ENCODE data around the gene PAPPA.

Gene PAPPA

DNA sequence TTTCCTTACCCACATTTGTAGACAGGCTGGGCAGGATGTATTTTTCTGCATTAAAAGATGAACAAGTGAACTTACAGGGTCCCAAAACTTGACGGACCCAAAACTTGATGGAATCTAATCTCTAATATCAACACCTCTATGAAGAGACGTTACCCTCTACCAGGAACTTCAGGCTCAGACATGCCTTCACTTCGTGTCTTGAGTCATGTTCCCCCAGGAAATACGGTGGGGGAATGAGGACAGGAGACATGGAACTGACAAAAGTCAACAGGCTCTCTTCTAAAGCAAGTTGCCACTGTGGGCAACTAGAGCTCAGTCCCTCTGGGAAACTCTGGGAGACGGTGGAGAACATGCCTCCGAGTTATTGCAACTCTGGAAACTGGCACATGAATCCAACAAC, 196.1 kb downstream of the PAPPA start:
- DNase-seq (ENCODE audit: low spot score) = no peak

DNA sequence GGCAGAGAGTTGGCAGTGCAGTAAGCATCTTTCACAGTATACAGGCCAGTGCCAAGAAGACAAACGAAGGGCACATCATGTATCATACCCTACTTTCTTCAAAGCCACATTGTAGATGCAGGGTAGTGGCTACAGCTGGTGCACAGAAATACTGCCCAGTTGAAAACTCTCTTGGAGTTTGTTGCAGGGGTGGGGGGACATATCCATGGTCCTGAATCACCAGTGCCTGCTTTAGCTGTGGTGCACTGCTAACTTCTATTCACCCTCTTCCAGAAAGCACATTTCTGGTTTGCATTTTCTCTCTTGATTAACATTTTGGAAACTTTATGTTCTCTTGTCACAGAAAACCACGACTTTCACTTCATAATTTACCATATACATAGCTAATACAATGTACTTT, 196.6 kb downstream of the PAPPA start:
- DNase-seq (ENCODE audit: low spot score) = no peak

DNA sequence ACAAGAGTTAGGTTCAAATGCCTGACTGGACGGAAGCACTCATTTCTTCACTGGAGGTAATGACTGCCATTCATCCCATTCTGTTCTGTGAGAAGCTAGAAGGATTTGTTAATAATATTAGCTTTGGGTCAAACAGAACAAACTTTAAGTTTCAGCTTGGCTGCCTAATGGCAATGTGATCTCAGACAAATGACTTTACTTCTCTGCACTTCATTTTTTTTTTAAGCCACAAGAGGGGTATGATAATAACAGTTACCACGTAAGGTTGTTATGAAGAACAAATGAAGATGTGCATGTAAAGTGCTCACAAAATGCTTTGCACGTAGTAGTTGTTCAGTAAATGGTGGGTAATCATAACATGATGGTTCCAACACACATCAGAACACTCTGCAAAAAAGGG, 199.4 kb downstream of the PAPPA start:
- no peak for DNase-seq (ENCODE audit: low spot score)

DNA sequence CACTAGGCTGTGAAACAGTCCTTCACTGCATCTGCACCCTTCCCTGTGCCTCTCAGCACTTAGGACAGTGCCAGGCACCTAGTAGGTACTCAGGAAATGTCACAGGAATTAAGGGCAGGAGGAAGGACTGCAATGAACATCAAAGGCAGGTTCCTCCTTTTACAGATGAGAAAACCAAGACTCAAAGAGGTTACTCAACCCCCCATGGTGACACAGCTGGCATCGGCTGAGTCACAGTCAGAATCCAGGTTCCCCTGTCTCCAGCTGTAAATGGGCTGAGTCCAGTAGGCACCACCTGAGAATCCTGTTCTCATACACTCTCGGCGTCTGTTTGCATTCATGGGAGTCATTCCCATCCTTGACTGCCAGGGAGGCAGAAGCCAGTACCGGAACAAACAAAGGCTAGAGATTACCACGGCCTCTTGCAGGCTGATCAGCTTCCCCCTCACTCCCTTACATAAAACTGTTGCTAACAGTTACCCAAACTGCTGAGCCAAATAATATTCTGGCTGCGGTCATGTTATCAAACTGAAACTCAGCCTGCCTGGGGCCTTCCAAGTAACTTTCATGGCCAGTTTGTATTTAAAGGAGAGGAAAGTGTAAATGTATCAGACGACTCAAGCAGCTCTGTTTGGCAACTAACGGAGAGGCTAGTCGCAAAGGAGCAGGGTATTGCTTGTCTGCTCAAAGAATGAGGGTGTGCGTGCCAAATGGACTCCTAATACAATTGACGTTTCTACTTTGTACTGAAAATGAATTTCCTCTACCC, 201.7 kb downstream of the PAPPA start:
- DNase-seq (ENCODE audit: low spot score) = no peak

DNA sequence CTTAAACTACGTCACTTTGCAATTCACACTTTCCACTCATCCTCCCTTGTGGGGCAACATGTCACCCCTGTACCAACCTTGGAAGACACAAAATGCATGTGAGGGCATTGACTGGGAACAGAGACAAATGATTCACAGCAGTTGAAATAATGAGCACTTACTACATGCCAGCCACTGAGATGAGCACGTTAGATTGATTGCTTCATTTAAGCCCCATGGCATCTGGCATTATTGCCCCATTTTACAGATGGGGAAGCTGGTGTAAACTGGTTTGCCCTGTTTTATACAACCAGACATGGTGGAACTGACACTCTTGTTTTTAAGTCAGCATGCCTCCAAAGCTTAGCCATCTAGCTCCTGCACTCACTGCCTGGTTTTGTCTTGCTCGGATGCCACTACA, 204.7 kb downstream of the PAPPA start:
- no peak for DNase-seq (ENCODE audit: low spot score)

DNA sequence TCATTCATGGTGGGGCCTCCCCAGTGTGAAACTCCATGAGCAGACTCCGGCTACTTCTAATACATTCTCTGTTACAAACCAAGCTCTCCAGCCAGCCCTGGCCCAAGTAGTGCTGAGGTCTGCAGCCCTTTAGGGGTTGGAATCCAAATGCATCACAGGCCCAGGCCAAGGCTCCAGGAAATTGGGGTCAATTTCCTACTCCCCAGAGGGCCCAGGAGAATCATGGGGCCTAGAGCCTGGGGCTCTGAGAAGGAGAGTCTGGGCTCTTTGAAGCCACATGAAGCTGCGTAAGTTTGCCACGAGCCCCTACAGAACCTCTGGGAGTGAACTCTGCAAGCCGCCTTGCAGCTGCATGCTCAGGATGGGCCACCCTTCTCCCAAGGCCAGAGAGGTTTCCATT, 206.4 kb downstream of the PAPPA start:
- DNase-seq (ENCODE audit: low spot score) = no peak

DNA sequence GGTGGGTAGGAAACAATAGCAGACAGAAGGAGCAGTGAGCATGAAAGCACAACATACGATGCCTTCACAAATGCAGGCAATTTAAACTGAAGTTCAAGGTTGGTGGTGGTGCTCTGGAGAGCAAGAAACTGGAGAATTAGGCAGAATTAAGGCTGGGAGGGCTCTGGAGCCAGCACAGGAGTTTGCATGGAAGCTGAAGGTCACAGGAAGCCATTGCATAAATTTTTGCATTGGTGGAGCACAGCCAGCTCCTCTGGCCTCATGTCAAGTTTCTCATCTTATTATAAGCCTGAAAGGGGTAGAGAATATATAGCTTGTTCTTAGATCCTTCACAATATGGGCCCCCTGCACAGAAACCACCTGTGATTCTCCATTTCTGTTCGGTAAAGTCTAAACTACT, 207.4 kb downstream of the PAPPA start:
- no peak for DNase-seq (ENCODE audit: low spot score)

DNA sequence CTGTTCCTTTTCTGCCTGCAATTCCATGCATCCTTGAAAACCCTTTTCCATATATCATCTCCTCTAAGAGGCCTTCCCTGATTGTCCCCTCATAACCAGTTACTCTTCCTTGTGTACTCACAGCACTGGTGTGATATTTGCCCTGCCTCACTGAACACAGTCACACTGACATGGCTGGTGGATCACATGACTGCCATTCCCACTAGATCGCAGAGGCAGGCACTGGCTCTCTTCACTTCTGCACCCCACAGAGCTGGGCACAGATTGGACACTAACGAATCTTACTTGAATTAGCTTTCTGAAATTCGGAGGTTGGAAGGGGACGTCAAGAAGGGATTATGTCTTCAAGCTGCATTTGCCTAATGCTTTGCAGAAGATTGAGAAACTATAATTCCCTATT, 208.0 kb downstream of the PAPPA start:
- no peak for DNase-seq (ENCODE audit: low spot score)

DNA sequence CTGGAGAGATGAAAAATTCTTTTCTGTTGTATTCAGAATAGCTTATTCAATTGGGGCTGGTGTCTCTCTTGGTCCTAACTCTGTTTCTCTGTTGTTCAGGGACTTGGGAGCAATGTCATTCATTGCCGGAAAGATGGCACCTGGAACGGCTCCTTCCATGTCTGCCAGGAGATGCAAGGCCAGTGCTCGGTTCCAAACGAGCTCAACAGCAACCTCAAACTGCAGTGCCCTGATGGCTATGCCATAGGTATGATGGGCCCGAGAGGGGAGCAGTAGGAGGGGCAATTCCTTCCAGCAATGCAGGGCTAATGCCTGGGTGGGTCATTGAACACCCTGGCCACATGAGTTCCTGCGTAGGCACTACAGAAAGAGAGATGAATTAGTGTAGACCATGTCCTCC, 208.9 kb downstream of the PAPPA start:
- DNase-seq (ENCODE audit: low spot score) = no peak

DNA sequence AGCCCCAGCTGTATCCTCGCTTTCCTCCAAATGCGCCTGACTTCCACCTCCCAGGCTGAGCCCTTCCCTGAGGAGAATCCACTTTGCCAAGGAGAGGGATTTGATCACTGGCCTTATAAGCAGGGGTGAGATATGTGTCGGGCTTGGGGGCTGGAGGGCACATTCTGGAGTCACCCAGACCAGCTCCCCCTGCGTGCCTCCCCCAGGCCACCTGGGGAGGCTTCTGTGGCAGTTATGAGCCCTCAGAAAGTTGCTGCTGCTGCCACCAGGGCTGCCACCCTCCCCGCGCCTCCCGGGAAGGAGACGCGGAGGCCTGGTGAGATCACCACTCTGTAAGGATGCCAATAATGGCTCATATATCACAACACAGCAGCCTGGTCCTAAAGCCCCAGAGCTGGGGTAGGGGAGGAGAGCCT, 211.5 kb downstream of the PAPPA start:
- DNase-seq (ENCODE audit: low spot score) = peak; percentile 15

DNA sequence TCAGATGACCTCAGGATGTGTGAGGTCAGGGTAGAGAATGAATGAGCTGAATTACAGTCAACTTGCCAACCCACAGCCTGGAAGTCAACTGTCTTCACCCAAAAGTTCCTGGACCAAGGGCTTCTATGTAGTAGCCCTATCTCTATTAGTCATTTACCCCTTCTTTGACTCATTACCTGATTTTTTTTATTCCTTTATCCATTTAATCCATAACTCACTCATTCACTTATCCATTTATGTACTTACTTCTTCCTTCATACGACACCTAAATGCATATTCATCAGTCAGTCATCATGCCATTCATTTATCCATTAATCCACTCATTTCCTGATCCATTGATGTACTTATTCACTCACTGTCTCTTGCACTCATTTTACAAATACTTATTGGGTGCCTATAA, 212.7 kb downstream of the PAPPA start:
- no peak for DNase-seq (ENCODE audit: low spot score)

DNA sequence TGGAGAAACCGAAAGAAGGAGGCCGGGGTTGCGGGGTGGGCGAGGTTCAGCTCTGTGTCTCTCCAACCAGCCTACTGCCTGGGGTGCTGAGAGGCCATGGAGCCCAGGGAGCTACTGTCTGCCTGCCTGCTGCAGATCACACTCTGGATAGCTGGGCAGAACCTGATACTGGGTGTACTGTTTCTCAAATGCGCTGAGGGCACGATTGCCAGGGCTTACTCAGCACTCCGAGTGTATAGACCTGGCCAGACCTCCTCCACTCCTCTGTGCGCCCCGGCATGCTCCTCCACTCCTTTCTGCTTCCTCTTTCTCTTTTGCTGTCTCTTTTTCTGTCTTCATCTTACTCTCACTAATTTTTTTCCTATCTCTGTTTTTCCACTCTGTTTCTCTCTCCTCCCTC, 215.1 kb downstream of the PAPPA start:
- DNase-seq (ENCODE audit: low spot score) = no peak

DNA sequence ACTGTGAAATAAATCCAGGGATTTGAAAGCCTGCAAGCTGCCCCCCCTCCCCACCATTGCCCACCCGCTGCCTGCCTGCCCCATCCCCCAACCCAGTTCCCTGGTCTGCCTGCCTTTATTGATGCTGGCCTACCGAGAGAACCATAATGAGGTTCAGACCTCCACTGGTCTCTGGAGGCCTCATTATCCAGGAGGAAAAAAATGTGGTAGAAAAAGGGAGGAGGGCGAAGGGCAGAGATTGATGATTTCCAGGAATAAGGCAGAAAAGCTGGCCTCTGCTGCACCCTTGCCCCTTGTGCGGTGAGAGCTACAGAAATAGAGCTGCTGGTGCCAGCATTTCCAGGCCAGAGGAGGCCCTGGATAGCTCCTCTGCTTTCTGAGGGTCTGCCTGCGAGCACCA, 216.1 kb downstream of the PAPPA start:
- no peak for DNase-seq (ENCODE audit: low spot score)

DNA sequence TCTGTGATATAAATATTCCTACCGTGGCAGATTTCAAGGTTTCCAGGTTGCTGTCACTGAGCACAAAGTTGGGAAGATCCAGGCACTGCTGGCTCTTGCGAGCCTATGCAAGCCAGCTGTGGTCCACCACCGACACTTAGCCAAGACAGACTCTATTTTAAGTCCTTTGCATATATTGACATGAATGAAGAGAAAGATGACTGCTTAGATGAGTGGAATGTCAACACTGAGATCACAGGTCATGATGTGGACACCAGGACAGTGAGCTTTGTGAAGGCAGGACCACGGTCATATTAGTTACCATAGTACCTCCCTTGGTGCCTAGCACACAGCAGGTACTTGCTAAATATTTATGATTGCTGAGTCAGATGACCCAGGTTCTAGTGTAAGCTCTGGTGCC, 217.0 kb downstream of the PAPPA start:
- no peak for DNase-seq (ENCODE audit: low spot score)

DNA sequence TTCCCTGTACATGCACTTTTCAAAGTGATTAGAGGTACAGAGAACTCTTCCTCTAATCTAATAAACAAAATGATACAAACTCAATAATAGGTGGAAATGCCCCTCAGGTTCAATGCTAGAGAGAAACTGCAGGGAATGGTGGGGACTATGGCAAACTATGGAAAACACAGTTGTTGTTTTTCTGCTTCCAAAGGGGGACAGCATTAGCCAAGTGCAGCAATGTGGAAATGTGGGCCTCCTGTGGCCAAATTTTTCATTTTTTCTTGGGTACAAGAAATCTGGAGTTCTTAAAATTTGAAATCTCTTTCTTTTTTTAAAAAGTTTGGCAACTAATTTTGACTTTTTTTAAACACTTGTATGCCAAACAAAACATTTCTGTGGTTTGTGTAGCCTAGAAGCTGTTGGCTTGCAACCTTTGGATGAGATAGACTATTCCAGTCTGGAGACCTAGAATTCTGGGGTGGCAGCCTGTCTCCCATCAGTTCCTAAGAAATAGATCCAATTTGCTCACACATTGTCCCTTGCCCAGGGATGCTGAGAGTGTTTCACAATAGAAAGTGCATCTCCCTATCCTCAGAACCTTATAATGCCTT, 218.6 kb downstream of the PAPPA start:
- no peak for DNase-seq (ENCODE audit: low spot score)

DNA sequence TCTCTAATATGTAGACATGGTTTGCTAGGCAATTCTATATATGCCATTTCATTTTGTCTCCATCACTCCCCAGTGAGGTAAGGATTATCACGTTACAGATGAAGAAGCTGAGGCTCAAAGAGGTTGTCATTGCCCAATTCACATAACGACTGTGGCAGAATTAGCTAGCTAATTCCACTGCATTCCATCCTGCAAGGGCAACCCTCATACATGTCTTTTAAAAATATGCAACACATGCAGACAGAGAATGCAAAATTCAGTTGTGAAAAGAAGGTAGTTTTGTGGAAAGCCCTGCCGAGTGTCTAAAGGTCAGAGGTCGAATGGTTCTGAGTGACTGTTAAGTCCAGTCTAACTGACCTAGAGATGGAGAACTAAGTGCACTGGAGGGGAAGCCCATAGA, 219.2 kb downstream of the PAPPA start:
- no peak for DNase-seq (ENCODE audit: low spot score)

DNA sequence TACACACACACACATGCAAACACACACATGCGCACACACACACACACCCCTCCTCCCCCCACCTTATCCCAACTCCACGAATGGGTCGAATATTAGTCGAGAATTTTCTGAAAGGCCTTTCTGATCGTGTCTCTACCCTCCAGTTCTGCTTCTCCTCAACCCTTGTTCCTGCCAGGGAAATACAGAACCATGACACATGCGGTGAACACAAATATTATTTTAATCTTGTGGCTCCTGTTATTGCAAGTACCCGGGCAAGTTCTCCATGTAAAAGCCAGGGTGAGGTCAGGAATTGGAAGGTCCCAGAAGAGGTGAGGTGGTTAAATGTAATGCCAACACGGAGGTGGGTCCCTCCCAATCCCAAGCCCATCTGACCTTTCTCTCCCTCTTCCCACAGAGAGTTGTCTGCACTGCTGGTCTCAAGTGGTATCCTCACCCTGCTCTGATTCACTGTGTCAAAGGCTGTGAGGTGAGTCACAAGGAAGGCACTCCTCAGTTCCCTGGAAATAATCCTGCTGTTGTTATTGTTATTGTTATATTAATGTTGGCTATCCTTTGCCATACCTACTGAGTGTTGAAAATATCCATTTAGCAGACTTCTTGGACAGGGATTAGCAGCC, 223.7 kb downstream of the PAPPA start:
- DNase-seq (ENCODE audit: low spot score) = peak; percentile 42

DNA sequence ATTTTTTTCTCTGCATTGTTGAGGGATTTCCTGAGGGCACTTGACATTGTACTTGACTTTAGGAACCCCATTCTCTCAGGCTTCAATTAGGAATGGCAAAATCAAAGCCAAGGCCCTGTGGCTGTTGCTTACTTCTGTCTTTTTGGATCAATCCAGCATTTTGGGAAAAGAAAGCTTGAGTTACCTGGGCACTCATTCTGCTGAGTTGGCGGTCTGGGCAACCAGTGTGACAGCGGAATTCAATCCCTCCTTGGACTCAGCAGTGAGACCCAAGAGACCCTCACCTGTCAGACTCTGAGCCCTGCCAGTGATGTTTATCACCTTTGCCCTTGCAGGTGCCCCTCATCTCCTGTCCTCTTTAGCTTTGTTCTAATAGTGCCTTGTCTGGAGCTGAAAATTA, 225.3 kb downstream of the PAPPA start:
- DNase-seq (ENCODE audit: low spot score) = no peak

DNA sequence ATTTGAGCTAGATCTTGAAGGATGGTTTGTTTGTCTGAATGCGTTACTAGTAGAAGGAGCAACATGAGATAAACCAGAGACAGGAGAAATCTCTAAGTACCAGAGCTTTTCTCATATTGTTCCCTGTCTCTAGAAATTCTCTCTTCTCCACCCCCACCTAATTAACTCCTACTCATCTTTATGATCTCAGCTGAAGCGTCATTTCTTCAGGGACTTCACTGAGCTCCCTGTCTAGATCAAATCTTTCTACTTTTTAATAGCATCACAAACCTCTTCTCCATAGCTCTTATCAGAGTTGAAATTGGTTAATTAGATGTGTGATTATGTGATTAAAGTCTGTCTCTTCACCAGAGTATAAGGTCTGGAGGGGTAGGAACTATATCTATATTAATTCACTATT, 226.2 kb downstream of the PAPPA start:
- no peak for DNase-seq (ENCODE audit: low spot score)

DNA sequence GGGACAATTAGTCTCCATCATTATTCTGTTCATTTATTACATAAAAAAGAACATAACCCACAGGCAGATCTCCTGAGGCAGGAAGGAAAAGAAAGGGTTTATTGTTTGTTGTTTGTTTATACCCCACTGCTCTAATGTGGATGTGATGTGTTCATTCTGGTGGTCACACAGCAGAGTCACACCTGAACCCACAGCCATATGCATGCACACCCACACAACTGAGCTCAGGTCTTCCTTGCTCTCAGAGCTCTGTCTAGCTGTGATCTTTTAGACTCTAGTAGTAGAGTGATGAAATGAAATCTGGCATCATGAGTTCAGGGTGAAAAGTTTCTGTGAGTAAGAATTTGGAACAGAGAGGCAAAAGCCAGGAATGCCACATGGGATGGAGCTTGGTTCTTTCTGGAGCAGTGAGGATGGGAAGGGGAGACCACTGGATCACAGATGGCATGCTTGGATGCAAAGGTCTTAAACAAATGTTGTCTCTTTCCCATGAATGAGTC, 227.0 kb downstream of the PAPPA start:
- no peak for DNase-seq (ENCODE audit: low spot score)

DNA sequence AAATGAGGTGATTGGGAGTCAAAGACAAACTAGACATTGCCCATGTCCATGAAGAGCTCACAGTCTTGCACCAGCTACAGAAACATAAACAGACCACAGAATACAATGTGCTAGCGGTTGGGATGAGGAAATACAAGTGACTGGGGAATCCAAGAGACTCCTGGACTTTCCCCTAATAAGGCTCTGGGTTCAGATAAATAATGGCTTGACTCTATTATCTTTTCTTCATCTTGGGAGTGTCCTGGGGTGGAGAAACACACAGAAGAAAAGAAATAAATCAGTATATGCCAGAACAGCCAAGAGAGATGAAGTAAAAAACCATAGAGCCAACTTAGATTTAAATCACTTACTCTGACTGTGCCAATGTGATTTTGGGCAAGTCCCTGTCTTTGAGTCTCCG, 227.8 kb downstream of the PAPPA start:
- no peak for DNase-seq (ENCODE audit: low spot score)

DNA sequence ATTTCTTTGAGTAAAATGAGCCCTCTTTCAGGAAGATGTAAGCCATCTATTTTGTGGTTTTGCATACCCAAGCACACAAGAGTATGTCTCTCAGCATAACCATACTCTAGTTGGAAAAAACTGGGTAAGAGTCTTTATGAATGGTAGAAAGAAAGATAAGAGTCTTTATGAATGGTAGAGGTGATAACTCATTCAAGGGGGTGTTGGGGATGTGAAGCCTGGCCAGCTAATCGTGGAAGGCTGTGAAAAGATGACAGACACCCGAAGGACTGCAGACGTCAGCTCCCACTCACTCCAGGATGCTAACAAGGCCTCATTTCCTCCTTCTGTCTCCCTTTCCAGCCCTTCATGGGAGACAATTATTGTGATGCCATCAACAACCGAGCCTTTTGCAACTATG, 228.5 kb downstream of the PAPPA start:
- DNase-seq (ENCODE audit: low spot score) = no peak

DNA sequence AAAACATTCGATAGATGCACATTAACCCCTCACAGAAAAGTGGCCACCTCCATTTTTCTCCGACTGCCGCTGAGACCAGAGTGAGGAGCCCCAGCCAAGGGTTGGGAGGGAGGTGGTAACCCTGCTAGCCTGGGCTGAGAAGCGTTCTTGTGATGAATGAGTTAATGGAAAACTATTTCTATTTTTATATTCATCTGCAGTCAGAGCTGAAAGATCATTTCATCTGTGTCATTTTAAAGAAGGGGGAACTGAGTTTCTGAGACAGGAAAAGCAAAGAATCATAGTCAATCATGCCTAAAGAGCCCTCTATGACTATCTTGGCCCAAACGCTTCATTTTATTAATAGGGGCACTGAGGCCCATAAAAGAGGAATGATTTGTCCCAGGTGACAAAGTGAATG, 229.5 kb downstream of the PAPPA start:
- no peak for DNase-seq (ENCODE audit: low spot score)

DNA sequence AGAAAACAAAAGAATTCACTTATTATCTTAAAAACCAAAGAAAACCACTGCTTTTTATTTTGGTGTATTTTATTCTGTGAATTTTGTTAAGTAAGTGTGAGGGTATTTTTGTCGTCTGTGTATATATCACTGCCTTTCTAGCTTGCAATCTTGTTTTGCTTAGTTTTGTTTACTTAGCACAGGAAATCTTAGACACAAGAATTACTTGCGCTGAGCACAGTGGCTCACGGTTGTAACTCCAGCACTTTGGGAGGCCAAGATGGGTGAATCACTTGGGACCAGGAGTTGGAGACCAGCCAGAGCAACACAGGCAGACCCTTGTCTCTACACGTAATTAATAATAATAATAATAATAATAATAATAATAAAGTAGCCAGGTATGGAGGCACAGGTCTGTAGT, 230.3 kb downstream of the PAPPA start:
- DNase-seq (ENCODE audit: low spot score) = no peak
